A673 (cell line): Measurements from ENCODE around the gene CLDND2. TPM values are rescaled to one million over a fixed set of nuclear protein-coding genes. Genes with fewer than 3 reads are reported as not detected.

Experiments
- BruUV-seq: library from RNA; stranded (reverse); fragments of 400-500 nt; replicated peaks from 2 replicates; lab custom pipeline; 2021; lab: Mats Ljungman, UMichigan
- CTCF ChIA-PET: fragments of 300-600 bp; sonication (Branson Sonifier 250); formaldehyde crosslinking; loops from one replicate; lab custom pipeline; 2022; ENCODE audit warnings: antibody characterized with exemption; lab: Charles Lee
- POLR2A ChIA-PET: fragments of 300-600 bp; sonication (Branson Sonifier 250); formaldehyde crosslinking; loops from one replicate; lab custom pipeline; 2022; ENCODE audit warnings: antibody characterized with exemption; ENCODE audit not compliant: low non-redundant PET; lab: Charles Lee
- DNase-seq: peaks from one replicate; pipeline ENCODE4 v3.0.0-alpha.2; 2015; ENCODE audit warnings: low spot score
- H3K27ac ChIP-seq: fragments of 200-600 bp; sonication (generic); 2 replicates; pipeline ENCODE4 v1.5.1; 2016; ENCODE audit warnings: mixed run types, low read depth, mild to moderate bottlenecking, mixed read lengths, antibody characterized with exemption, low read length; ENCODE audit not compliant: poor library complexity, severe bottlenecking
- H3K27me3 ChIP-seq: fragments of 200-600 bp; sonication (generic); replicated peaks from 2 replicates; pipeline ENCODE4 v1.6.1; 2017; ENCODE audit warnings: mixed run types, low read depth, mild to moderate bottlenecking, mixed read lengths, antibody characterized with exemption, low read length; ENCODE audit not compliant: insufficient read depth, poor library complexity
- H3K36me3 ChIP-seq: fragments of 200-600 bp; sonication (generic); 2 replicates; pipeline ENCODE4 v1.6.1; 2016; ENCODE audit warnings: mixed run types, mild to moderate bottlenecking, mixed read lengths, antibody characterized with exemption, low read length; ENCODE audit not compliant: insufficient read depth, poor library complexity, severe bottlenecking
- H3K4me1 ChIP-seq: fragments of 200-600 bp; sonication (generic); 2 replicates; pipeline ENCODE4 v1.6.1; 2017; ENCODE audit warnings: mixed run types, mild to moderate bottlenecking, mixed read lengths, antibody characterized with exemption, low read length; ENCODE audit not compliant: insufficient read depth, poor library complexity, severe bottlenecking
- H3K4me3 ChIP-seq: fragments of 200-600 bp; sonication (generic); 2 replicates; pipeline ENCODE4 v1.5.1; 2016; ENCODE audit warnings: low read depth, mixed run types, mild to moderate bottlenecking, mixed read lengths, low read length; ENCODE audit not compliant: poor library complexity, severe bottlenecking
- H3K9me3 ChIP-seq: fragments of 200-600 bp; sonication (generic); 2 replicates; pipeline ENCODE4 v1.6.1; 2016; ENCODE audit warnings: mixed run types, low read depth, mild to moderate bottlenecking, mixed read lengths, antibody characterized with exemption, low read length; ENCODE audit not compliant: poor library complexity, severe bottlenecking
- EZH2 ChIP-seq: fragments of 200-600 bp; sonication (generic); IDR thresholded peaks from 2 replicates; pipeline ENCODE4 v1.6.1; 2017; ENCODE audit warnings: borderline replicate concordance, low read depth, mild to moderate bottlenecking, mixed read lengths, antibody characterized with exemption, low read length; ENCODE audit not compliant: poor library complexity, severe bottlenecking
- intact Hi-C: fragments of 100-400 bp; cut with micrococcal nuclease; formaldehyde crosslinking; loops from one replicate; pipeline ENCODE4 v1.10.0; 2022; ENCODE audit not compliant: unreplicated experiment
- total RNA-seq: library from RNA; stranded (reverse); gene quantifications from 2 replicates; pipeline ENCODE4 v1.2.3, GENCODE V29; 2021
- TF ChIP-seq, protein P1 (sequence below): fragments of 300-800, 200-600 bp; sonication (generic); conservative IDR thresholded peaks from 2 replicates; pipeline ENCODE4 v1.5.1; 2017; ENCODE audit warnings: low read depth, mild to moderate bottlenecking, antibody characterized with exemption, low read length, moderate library complexity, mixed read lengths

CLDND2 gene
- total RNA-seq, 1 experiment from 2014 or later = not detected

DNA sequence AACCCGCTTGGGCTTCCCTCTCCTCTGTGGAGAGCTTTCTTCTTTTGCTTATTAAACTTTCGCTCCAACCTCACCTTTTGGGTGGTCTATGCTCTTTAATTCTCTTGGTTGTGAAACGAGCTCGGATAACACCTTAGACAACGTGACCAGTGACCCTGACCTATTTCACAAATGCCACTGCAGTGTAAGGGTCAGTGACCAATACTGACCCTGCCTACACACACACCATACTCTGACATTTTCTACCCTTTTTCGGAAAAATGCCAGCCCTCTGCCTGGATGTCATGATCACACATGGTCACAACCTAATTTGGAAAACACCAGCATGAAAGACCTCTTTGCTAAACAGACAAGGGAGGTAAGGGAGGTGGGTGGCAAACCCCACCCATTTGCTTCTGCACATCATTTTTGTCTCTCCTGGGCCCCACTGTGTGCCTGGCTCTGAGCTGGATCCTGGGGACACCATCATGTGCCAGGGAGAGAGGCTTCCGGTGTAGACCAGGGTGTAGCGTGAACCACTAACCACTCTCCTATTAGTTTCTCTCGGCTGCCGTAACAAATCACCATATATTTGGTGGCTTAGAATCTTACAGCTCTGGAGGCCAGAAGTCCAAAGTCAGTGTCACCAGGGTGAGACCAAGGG is 12.5 kb downstream of the CLDND2 start:
- BruUV-seq = no TSS peak
- Histone ChIP-seq H3K36me3 (no peaks in the 10 kb centered on the region), H3K4me3 (no peak overlapping the region), H3K27me3 (no peaks in the 10 kb centered on the region), H3K27ac (no peak overlapping the region), H3K9me3 (no peaks in the 10 kb centered on the region), H3K4me1 (no peaks in the 10 kb centered on the region)
- no peak for TF ChIP-seq EZH2
- TF ChIP-seq, protein P1, sequence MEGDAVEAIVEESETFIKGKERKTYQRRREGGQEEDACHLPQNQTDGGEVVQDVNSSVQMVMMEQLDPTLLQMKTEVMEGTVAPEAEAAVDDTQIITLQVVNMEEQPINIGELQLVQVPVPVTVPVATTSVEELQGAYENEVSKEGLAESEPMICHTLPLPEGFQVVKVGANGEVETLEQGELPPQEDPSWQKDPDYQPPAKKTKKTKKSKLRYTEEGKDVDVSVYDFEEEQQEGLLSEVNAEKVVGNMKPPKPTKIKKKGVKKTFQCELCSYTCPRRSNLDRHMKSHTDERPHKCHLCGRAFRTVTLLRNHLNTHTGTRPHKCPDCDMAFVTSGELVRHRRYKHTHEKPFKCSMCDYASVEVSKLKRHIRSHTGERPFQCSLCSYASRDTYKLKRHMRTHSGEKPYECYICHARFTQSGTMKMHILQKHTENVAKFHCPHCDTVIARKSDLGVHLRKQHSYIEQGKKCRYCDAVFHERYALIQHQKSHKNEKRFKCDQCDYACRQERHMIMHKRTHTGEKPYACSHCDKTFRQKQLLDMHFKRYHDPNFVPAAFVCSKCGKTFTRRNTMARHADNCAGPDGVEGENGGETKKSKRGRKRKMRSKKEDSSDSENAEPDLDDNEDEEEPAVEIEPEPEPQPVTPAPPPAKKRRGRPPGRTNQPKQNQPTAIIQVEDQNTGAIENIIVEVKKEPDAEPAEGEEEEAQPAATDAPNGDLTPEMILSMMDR = no peak
- ChIA-PET CTCF (no interaction called here), POLR2A (no interaction called here)
- intact Hi-C loops = no loop called here
- no peak for DNase-seq

DNA sequence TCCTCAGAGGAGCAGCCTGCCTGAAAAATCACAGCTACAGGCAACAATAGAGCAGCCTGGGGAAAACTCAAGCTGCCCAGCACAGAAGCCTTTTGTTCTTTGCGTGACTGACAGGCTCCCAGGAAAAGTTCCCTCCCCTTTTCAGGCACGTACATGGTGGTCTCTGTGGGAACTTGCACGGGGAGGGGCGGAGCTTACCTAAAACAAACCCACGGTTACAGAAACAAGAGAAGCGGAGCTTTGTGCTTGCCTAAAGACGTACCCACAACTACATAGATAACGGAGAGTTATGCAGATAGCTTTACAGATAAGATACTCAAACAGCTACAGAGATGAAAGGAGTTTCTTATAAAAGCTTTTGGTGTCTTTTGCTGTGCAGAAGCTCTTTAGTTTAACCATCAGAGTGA is 14.1 kb downstream of the CLDND2 start:
- POLR2A ChIA-PET = no interaction called here
- Histone ChIP-seq H3K27me3 (no peaks in the 10 kb centered on the region), H3K9me3 (no peaks in the 10 kb centered on the region), H3K27ac (no peak overlapping the region), H3K4me1 (no peaks in the 10 kb centered on the region), H3K4me3 (no peak overlapping the region), H3K36me3 (peaks cover 4% of the 10 kb centered on the region)
- TF ChIP-seq, protein P1 = no peak
- no peak for TF ChIP-seq EZH2
- peak; percentile 37 for DNase-seq
- CTCF ChIA-PET = no interaction called here
- intact Hi-C loops = no loop called here
- no TSS peak for BruUV-seq

GRCh38 chr19:51354103-51354741 is 14.6 kb downstream of the CLDND2 start:
- no peak for DNase-seq
- intact Hi-C loops = no loop called here
- peaks cover 4% of the 10 kb centered on the region for H3K36me3 ChIP-seq
- ChIA-PET CTCF (no interaction called here), POLR2A (no interaction called here)
- no peak overlapping the region for H3K4me3 ChIP-seq
- H3K9me3 ChIP-seq = no peaks in the 10 kb centered on the region
- BruUV-seq = no TSS peak
- H3K27ac ChIP-seq = no peak overlapping the region
- H3K4me1 ChIP-seq = no peaks in the 10 kb centered on the region
- TF ChIP-seq, protein P1 = no peak
- TF ChIP-seq EZH2 = no peak
- no peaks in the 10 kb centered on the region for H3K27me3 ChIP-seq
